ENCODE results near the gene HAGHL.
A peak's percentile ranks its signal among the peaks of the same experiment; 100 is the strongest.

HAGHL gene

DNA sequence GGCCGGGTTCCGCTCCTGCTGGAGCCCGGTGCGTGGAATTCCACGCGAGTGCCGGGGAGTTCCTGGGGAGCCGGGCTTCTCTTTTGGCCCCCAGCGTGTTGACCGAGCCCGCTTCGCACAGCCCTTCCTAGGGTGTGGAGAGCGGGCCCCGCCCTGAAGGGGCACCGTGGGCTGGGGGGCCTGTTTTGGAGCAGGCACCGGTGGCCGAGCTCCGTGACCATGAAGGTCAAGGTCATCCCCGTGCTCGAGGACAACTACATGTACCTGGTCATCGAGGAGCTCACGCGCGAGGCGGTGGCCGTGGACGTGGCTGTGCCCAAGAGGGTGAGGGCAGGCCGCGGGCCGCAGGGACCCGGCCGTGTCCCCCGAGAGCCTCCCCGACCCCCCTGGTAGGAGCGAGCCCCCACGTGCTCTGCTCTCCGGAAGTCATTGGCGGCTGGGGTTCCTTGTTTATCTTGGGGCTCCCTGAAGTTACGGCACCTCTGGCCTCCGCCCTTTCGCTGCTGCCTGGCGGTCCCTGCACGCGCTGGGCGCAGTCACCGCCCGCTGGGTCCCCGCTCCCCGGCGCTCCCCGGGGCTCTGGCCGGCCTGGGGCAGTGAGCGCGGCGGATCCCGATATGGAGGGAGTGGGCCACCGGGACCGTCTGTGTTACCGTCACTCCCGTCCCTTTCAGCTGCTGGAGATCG, 528 bp downstream of the HAGHL start:
- Histone ChIP-seq H3K9me3 (replicated peaks; ENCODE audit: low read length) (no peaks in the 10 kb centered on the region), H3K36me3 (ENCODE audit: insufficient read depth, low read length) (peaks cover 5% of the 10 kb centered on the region), H3K4me1 (ENCODE audit: control insufficient read depth, insufficient read depth, low read length) (peaks cover 14% of the 10 kb centered on the region), H3K27me3 (ENCODE audit: control insufficient read depth, insufficient read depth, low read length) (no peaks in the 10 kb centered on the region), H3K9ac (ENCODE audit: low read depth, low read length) (peak overlapping the region; percentile 67), H3K4me3 (ENCODE audit: low read length) (peak overlapping the region; percentile 75), H3K4me2 (ENCODE audit: low read length) (peak overlapping the region; percentile 93)

DNA sequence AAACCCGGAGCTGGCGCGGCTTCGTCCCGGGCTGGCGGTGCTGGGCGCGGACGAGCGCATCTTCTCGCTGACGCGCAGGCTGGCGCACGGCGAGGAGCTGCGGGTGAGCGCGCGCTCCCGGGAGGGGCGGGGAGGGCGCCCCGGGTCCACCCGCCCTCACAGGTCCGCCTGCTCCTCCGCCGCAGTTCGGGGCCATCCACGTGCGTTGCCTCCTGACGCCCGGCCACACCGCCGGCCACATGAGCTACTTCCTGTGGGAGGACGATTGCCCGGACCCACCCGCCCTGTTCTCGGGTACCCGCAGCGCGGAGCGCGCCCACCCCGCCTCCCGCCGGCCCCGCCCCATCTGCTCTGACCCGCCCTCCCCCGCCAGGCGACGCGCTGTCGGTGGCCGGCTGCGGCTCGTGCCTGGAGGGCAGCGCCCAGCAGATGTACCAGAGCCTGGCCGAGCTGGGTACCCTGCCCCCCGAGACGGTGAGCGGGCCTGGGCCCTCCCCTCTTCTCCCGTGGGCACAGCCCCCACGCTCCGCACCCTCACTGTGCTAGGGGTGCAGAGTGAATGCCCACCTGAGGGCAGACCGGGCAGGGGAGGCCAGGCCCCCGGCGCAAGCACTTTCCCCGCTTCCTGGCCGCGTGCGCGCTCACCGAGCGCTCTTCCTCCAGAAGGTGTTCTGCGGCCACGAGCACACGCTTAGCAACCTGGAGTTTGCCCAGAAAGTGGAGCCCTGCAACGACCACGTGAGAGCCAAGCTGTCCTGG, 1.4 kb downstream of the HAGHL start:
- Histone ChIP-seq H3K9me3 (replicated peaks; ENCODE audit: low read length) (no peaks in the 10 kb centered on the region), H3K27me3 (ENCODE audit: control insufficient read depth, insufficient read depth, low read length) (no peaks in the 10 kb centered on the region), H3K36me3 (ENCODE audit: insufficient read depth, low read length) (peaks cover 9% of the 10 kb centered on the region), H3K9ac (ENCODE audit: low read depth, low read length) (no peak overlapping the region), H3K4me2 (ENCODE audit: low read length) (peak overlapping the region; percentile 93), H3K4me3 (ENCODE audit: low read length) (peak overlapping the region; percentile 75), H3K4me1 (ENCODE audit: control insufficient read depth, insufficient read depth, low read length) (peaks cover 14% of the 10 kb centered on the region)

DNA sequence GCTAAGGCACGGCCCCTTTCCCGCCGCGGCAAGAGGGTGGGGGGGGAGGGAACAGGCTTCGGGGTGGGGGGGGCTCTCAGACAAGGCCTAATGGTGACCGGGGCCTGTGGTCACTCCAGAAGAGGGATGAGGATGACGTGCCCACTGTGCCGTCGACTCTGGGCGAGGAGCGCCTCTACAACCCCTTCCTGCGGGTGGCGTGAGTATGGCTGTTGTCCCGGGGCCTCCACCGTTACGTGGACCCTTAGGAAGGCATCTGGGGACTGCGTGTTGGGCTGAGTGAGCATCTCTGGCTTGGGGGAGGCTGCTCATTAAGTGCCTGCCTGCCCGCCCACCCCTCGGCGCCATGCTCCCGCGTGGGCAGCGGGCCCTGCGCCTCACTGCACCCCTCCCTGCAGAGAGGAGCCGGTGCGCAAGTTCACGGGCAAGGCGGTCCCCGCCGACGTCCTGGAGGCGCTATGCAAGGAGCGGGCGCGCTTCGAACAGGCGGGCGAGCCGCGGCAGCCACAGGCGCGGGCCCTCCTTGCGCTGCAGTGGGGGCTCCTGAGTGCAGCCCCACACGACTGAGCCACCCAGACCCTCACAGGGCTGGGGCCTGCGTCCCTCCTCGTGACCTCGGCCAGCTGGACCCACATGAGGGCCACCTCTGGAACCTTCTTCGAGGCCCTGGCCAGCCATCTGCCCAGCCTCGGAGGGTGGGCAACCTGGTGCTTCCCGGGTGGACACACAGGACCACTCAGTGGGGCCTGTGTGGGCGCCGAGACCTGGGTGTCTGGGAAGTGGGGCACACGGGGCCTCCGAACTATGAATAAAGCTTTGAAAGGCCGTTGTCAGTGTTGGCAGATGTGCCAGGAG, 2.2 kb downstream of the HAGHL start:
- H3K36me3 ChIP-seq (ENCODE audit: insufficient read depth, low read length), result peaks cover 17% of the 10 kb centered on the region
- no peaks in the 10 kb centered on the region for H3K9me3 ChIP-seq (replicated peaks; ENCODE audit: low read length)
- peak overlapping the region; percentile 93 for H3K4me2 ChIP-seq (ENCODE audit: low read length)
- no peak overlapping the region for H3K9ac ChIP-seq (ENCODE audit: low read depth, low read length)
- peak overlapping the region; percentile 75 for H3K4me3 ChIP-seq (ENCODE audit: low read length)
- H3K27me3 ChIP-seq (ENCODE audit: control insufficient read depth, insufficient read depth, low read length), result no peaks in the 10 kb centered on the region
- H3K4me1 ChIP-seq (ENCODE audit: control insufficient read depth, insufficient read depth, low read length), result peaks cover 14% of the 10 kb centered on the region

DNA sequence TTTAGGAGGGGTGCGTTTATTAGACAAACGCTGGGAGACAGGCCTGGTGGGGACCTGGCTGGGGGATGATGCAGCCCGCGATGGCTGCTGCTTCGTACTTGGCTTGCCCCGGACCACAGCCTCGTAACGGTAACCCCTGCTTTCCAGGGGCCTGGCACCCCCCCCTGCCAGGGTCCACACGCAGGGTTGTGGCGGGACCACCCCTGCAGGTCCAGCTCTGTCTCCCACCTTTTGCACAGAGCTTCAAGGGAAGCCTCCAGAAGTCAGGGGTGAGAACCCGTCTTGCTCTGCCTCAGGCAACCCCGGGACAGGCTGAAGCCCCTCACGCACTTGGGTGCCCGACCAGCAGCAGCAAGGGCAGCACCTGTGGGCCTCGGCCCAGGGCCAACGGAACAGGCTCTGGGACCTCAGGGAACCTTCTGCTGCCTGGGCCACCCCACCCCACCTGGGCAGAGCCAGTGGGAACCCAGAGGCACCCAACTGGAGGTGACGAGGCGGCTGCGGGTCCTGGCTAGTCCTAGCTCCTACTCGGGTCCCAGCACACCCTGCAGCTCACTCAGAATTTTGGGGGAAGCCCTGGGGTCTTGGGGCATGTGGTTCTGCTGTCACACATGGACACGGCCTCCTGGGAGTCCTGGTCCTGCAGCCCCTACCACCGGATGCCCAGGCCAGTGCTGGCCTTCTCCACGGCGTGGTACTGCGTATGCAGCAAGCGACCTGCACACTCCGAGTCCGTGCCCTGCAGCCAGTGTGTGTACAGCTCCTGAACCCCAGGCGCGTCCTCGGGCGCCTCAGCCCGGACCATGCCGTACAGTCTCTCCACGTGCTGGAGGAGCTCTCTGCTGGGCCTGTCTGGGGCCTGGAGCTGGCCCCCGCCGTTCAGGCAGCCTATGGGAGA, 3.1 kb downstream of the HAGHL start:
- peaks cover 22% of the 10 kb centered on the region for H3K36me3 ChIP-seq (ENCODE audit: insufficient read depth, low read length)
- no peaks in the 10 kb centered on the region for H3K27me3 ChIP-seq (ENCODE audit: control insufficient read depth, insufficient read depth, low read length)
- no peaks in the 10 kb centered on the region for H3K9me3 ChIP-seq (replicated peaks; ENCODE audit: low read length)
- H3K4me3 ChIP-seq (ENCODE audit: low read length), result no peak overlapping the region
- H3K4me2 ChIP-seq (ENCODE audit: low read length), result no peak overlapping the region
- H3K9ac ChIP-seq (ENCODE audit: low read depth, low read length), result no peak overlapping the region
- H3K4me1 ChIP-seq (ENCODE audit: control insufficient read depth, insufficient read depth, low read length), result peaks cover 14% of the 10 kb centered on the region

DNA sequence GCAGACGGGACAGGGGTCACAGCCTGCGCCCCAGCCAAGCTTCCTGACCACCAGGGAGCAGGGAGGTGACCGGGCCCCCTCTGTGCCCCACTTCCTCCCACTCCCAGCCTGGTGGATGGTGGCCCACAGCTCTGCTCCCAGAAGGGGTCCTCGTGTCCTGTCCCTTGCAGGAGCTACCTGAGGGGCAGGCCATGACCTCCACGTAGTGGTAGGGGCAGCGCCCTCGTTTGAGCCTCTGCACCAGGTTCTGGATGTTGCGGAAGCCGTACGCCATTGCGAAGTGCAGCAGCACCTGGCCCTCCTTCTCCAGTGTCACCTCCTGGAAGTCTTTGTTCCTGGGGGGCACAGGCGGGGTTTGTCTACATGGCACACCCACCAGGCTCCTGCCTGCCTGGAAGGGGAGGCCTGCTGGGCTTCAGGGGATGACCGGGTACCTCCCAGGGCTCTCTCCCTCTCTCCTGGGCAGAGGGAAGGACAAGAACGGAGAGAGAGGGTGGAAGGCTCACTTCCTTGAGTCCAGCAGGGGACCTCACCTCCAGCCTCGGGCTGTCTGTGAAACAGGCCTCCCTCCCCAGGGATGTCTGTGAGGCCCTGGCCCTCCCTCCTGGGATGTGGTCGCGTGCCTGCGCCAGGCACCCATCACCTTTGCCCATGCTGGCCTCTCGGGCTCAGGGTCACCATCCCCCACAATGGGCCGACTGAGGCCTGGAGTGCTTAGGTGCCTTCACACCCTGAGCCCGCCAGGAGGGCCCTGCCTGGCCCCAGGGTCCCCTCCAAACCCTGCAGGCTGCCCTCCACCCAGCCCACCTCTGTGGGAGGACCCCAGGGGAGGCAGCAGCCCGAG, 4.0 kb downstream of the HAGHL start:
- H3K27me3 ChIP-seq (ENCODE audit: control insufficient read depth, insufficient read depth, low read length), result no peaks in the 10 kb centered on the region
- no peak overlapping the region for H3K9ac ChIP-seq (ENCODE audit: low read depth, low read length)
- peaks cover 22% of the 10 kb centered on the region for H3K36me3 ChIP-seq (ENCODE audit: insufficient read depth, low read length)
- H3K4me1 ChIP-seq (ENCODE audit: control insufficient read depth, insufficient read depth, low read length), result peaks cover 14% of the 10 kb centered on the region
- H3K9me3 ChIP-seq (replicated peaks; ENCODE audit: low read length), result no peaks in the 10 kb centered on the region
- H3K4me3 ChIP-seq (ENCODE audit: low read length), result no peak overlapping the region
- no peak overlapping the region for H3K4me2 ChIP-seq (ENCODE audit: low read length)

DNA sequence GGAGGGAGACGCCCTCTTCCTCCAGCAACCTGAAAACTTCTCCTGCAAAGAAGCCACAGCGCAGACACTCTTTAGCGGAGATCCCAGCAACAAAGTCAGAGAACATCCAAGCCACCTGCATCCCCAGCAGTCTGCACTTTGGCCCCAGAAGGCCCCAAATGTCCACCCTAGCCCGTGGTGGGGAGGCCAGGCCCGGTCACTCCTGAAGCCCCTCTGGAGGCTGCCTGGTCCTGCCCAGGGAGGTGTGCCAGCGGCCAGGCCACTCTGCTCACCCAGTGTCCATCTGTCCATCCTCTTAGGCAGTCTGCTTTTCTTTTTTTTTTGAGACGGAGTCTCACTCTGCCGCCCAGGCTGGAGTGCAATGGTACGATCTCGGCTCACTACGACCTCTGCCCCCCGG, 5.4 kb downstream of the HAGHL start:
- Histone ChIP-seq H3K9ac (ENCODE audit: low read depth, low read length) (no peak overlapping the region), H3K36me3 (ENCODE audit: insufficient read depth, low read length) (peaks cover 30% of the 10 kb centered on the region), H3K4me1 (ENCODE audit: control insufficient read depth, insufficient read depth, low read length) (peaks cover 8% of the 10 kb centered on the region), H3K4me3 (ENCODE audit: low read length) (no peak overlapping the region), H3K9me3 (replicated peaks; ENCODE audit: low read length) (no peaks in the 10 kb centered on the region), H3K27me3 (ENCODE audit: control insufficient read depth, insufficient read depth, low read length) (no peaks in the 10 kb centered on the region), H3K4me2 (ENCODE audit: low read length) (no peak overlapping the region)

DNA sequence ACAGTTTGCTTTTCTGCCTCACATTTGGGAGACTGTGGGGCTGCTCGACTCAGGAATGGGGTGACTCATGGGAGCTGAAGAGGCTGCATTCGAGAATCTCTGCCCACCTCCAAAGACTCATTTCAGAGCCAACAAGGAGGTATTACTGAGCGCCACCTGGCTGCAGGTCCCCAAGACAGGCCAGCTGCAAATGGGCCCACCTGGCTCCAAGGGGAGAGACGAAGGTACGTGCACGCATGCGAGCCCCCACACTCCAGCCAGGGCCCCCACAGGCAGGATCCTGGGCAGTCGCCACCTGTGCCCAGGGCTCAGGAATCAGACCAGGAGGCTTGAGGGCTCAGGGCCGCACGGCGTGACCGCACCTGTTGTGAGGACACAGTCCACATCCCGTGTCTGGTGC, 6.0 kb downstream of the HAGHL start:
- H3K4me3 ChIP-seq (ENCODE audit: low read length), result no peak overlapping the region
- H3K9ac ChIP-seq (ENCODE audit: low read depth, low read length), result no peak overlapping the region
- H3K4me1 ChIP-seq (ENCODE audit: control insufficient read depth, insufficient read depth, low read length), result peaks cover 3% of the 10 kb centered on the region
- H3K4me2 ChIP-seq (ENCODE audit: low read length), result no peak overlapping the region
- no peaks in the 10 kb centered on the region for H3K27me3 ChIP-seq (ENCODE audit: control insufficient read depth, insufficient read depth, low read length)
- H3K36me3 ChIP-seq (ENCODE audit: insufficient read depth, low read length), result peaks cover 36% of the 10 kb centered on the region
- no peaks in the 10 kb centered on the region for H3K9me3 ChIP-seq (replicated peaks; ENCODE audit: low read length)

DNA sequence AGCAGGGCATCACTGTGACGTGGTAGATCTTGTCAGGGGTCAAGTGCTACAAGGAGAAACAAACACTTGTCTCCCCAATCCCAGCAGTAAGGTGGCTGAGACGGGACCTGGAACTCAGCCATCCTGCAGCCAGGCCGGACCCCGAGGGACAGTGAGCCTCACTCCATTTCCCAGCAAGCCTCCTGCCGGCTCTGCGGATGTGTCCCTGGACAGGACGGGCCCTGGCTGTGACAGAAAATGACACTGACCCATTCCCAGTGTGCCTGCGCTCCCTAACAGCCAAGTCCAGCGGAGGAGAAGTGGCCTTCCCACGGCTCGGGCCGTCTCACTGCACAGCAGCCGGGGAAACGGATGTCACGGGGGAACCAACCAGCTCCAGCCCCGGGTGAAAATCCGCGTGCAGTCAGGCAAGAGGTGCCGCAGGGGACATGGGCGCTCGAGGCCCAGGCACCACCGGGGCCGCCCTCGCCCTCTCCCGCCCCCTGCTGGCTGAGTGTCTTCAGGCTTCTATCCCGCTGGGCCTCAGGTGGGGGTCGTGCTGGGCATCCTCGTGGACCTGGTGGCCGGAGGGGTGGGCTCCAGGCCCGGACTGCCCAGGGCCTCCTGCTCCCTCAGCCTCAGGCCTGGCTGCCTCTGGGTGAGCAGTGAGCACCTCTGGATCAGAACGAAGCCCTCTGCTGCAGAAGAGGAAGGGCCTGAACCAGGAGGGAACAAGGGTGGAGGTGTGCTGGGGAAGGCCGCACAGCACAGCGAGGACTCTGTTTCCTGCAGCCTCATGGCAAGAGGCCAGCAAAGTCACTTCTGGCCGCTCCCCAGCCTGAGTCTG, 6.7 kb downstream of the HAGHL start:
- H3K4me2 ChIP-seq (ENCODE audit: low read length), result no peak overlapping the region
- H3K27me3 ChIP-seq (ENCODE audit: control insufficient read depth, insufficient read depth, low read length), result no peaks in the 10 kb centered on the region
- no peak overlapping the region for H3K4me3 ChIP-seq (ENCODE audit: low read length)
- H3K4me1 ChIP-seq (ENCODE audit: control insufficient read depth, insufficient read depth, low read length), result peaks cover under 1% of the 10 kb centered on the region
- H3K36me3 ChIP-seq (ENCODE audit: insufficient read depth, low read length), result peaks cover 36% of the 10 kb centered on the region
- H3K9ac ChIP-seq (ENCODE audit: low read depth, low read length), result no peak overlapping the region
- no peaks in the 10 kb centered on the region for H3K9me3 ChIP-seq (replicated peaks; ENCODE audit: low read length)

DNA sequence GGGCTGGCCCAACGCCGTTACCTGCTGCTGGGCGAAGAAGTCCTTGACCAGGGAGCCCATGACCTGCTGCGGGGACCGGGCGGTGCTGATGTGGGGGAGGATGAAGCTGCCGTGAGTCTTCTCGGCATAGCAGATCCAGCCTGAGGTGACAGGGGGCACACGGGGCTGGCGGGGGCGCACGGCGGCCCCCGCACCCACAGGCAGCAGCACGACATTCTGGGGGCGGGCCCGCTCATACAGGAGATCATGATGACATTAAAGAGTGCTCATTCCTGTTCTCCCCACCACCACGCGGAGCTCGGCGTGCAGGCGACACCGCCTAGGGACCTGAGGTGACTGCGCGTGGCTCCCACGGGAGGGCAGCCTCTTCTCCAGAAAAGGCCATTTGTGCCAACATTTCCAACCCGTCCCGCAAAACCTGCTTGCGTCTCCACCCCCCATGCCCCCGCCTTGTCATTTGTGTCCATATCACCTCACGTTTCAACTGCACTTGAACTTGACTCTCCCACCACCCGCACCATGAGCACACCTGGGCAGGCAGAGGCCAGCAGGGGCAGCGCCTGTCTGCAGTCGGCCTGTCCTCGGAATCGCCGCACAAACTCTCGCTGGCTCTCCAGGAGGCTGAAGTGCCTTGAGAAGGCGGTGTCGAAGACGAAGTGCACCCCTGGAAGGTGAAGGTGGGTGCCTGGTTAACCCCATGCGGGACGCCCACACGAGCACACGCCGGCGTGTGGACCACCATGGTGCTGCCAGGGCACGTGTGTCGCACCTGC, 7.5 kb downstream of the HAGHL start:
- Histone ChIP-seq H3K4me2 (ENCODE audit: low read length) (no peak overlapping the region), H3K27me3 (ENCODE audit: control insufficient read depth, insufficient read depth, low read length) (no peaks in the 10 kb centered on the region), H3K36me3 (ENCODE audit: insufficient read depth, low read length) (peaks cover 36% of the 10 kb centered on the region), H3K9me3 (replicated peaks; ENCODE audit: low read length) (no peaks in the 10 kb centered on the region), H3K4me1 (ENCODE audit: control insufficient read depth, insufficient read depth, low read length) (no peaks in the 10 kb centered on the region), H3K9ac (ENCODE audit: low read depth, low read length) (no peak overlapping the region), H3K4me3 (ENCODE audit: low read length) (no peak overlapping the region)
